ENCODE data around the gene GSTM2.
A peak's percentile ranks its signal among the peaks of the same experiment; 100 is the strongest.

Gene GSTM2

GRCh38 chr1:109722908-109723691 lies 55.2 kb downstream of the GSTM2 start:
- peak; percentile 10 to 45 for DNase-seq (ENCODE audit: low read depth in 2 of 2)
- no peak for TF ChIP-seq CTCF (IDR thresholded peaks at IDR 0.05; ENCODE audit: low read depth, low read length)

More at GRCh38 chr1:109722908-109723691, 55.2 kb downstream of the GSTM2 start:
- H3K4me3 ChIP-seq (replicated peaks in 1 of 2; ENCODE audit: low read depth in 2 of 2, low read length in 2 of 2): no peak overlapping the region
